ENCODE results near the gene TRIM50. TPM values are rescaled to one million over a fixed set of nuclear protein-coding genes. Genes with fewer than 3 reads are reported as not detected.

The TRIM50 gene
- total and polyA plus RNA-seq, 2 of the 13 experiments (the other 11 are each of a cell fraction or from before 2014, with no cell fraction given), result 4.2 to 24.5 TPM

- Histone ChIP-seq H4K20me1 (ENCODE audit: insufficient read depth, low read length) (no peaks in the 10 kb centered on the region), H3K27ac (ENCODE audit: extremely low read length, insufficient read depth, low read length) (no peak overlapping the region), H3K9ac (ENCODE audit: insufficient read depth, low read depth, low read length) (no peak overlapping the region; the same call in 1 of the 2 replicates), H3K9me3 (ENCODE audit: low read length) (no peaks in the 10 kb centered on the region), H3K4me3 (replicated peaks in 1 of 3; ENCODE audit: insufficient read depth in 1 of 3, low read depth in 2 of 3, low read length in 3 of 3) (no peak overlapping the region), H3K36me3 (replicated peaks in 1 of 2; ENCODE audit: control insufficient read depth in 1 of 2, insufficient read depth in 2 of 2, low read length in 2 of 2) (no peaks in the 10 kb centered on the region), H3K79me2 (ENCODE audit: insufficient read depth, low read length) (no peaks in the 10 kb centered on the region), H3K4me1 (ENCODE audit: insufficient read depth, low read length) (peaks cover 40% of the 10 kb centered on the region), H2AFZ (ENCODE audit: low read length) (no peak overlapping the region), H3K4me2 (ENCODE audit: low read depth, low read length) (peak overlapping the region; percentile 38; the same call in 1 of the 2 replicates), H3K27me3 (ENCODE audit: control insufficient read depth in 1 of 2, insufficient read depth in 2 of 2, low read length in 2 of 2) (peaks cover 6 to 13% of the 10 kb centered on the region in 2 experiments; a peak in 3 of 5 replicates)
- in situ Hi-C loops (cut with HindIII; ENCODE audit: extremely low pct_ligation_motif_present, low pct_unique_long_range_greater_than_20kb) (no loop called here), intact Hi-C loops (cut with micrococcal nuclease; ENCODE audit: unreplicated experiment) (no loop called here)
- ChIA-PET CTCF (ENCODE audit: low intra/inter-chr PET ratio, low total read pairs) (no interaction called here), POLR2A (no interaction called here)
- 80% methylated on average over 9 of the region's 9 CpGs for WGBS (ENCODE audit: low lambda C conversion rate)
- no peak for ATAC-seq
- TF ChIP-seq, protein P1, sequence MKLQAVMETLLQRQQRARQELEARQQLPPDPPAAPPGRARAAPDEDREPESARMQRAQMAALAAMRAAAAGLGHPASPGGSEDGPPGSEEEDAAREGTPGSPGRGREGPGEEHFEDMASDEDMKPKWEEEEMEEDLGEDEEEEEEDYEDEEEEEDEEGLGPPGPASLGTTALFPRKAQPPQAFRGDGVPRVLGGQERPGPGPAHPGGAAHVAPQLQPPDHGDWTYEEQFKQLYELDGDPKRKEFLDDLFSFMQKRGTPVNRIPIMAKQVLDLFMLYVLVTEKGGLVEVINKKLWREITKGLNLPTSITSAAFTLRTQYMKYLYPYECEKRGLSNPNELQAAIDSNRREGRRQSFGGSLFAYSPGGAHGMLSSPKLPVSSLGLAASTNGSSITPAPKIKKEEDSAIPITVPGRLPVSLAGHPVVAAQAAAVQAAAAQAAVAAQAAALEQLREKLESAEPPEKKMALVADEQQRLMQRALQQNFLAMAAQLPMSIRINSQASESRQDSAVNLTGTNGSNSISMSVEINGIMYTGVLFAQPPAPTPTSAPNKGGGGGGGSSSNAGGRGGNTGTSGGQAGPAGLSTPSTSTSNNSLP (IDR thresholded peaks at IDR 0.05; ENCODE audit: low read depth, low read length), result no peak
- TF ChIP-seq NKX3-1 (CRISPR knock-in tag; IDR thresholded peaks at IDR 0.05) (no peak), HHEX (CRISPR knock-in tag; IDR thresholded peaks at IDR 0.05) (no peak), HIVEP1 (CRISPR knock-in tag; IDR thresholded peaks at IDR 0.05) (no peak), ZBTB26 (CRISPR knock-in tag; IDR thresholded peaks at IDR 0.05; ENCODE audit: borderline replicate concordance) (no peak), EZH2 (conservative IDR thresholded peaks at IDR 0.05; ENCODE audit: low read depth, low read length) (no peak), PPARG (CRISPR knock-in tag; conservative IDR thresholded peaks at IDR 0.05) (no peak), TGIF2 (CRISPR knock-in tag; IDR thresholded peaks at IDR 0.05) (no peak), ZNF253 (CRISPR knock-in tag; IDR thresholded peaks at IDR 0.05; ENCODE audit: borderline replicate concordance) (no peak), SOX6 (IDR thresholded peaks at IDR 0.05) (no peak), SOX6 (CRISPR knock-in tag; IDR thresholded peaks at IDR 0.05) (no peak), XBP1 (CRISPR knock-in tag; IDR thresholded peaks at IDR 0.05) (no peak), NFYC (CRISPR knock-in tag; IDR thresholded peaks at IDR 0.05) (no peak), NR2F1 (CRISPR knock-in tag; IDR thresholded peaks at IDR 0.05) (no peak), ZNF558 (CRISPR knock-in tag; IDR thresholded peaks at IDR 0.05; ENCODE audit: borderline replicate concordance) (no peak), KMT2B (CRISPR knock-in tag; IDR thresholded peaks at IDR 0.05) (no peak), SMAD1 (CRISPR knock-in tag; IDR thresholded peaks at IDR 0.05; ENCODE audit: borderline replicate concordance, low read depth) (no peak), RFXAP (CRISPR knock-in tag; IDR thresholded peaks at IDR 0.05; ENCODE audit: borderline replicate concordance) (no peak), ZNF660 (CRISPR knock-in tag; IDR thresholded peaks at IDR 0.05; ENCODE audit: borderline replicate concordance, low read depth) (no peak), TRIM22 (IDR thresholded peaks at IDR 0.05) (no peak), ARNT2 (CRISPR knock-in tag; IDR thresholded peaks at IDR 0.05; ENCODE audit: low read depth) (no peak)
- FAIRE-seq, result no peak
- DNase-seq (ENCODE audit: low spot score), result no peak
- BruUV-seq (replicated peaks), result no TSS peak
Observed at GRCh38 chr7:73369622-73370021, 41.7 kb upstream of the TRIM50 start.
